ENCODE measurements around the gene C2CD3. TPM values are rescaled to one million over a fixed set of nuclear protein-coding genes. Genes with fewer than 3 reads are reported as not detected.

The C2CD3 gene
- total and polyA plus RNA-seq, 9 of the 15 experiments (the other 6 are each of a cell fraction or from before 2014, with no cell fraction given): 4.4 to 20.2 (median 15.4) TPM

DNA sequence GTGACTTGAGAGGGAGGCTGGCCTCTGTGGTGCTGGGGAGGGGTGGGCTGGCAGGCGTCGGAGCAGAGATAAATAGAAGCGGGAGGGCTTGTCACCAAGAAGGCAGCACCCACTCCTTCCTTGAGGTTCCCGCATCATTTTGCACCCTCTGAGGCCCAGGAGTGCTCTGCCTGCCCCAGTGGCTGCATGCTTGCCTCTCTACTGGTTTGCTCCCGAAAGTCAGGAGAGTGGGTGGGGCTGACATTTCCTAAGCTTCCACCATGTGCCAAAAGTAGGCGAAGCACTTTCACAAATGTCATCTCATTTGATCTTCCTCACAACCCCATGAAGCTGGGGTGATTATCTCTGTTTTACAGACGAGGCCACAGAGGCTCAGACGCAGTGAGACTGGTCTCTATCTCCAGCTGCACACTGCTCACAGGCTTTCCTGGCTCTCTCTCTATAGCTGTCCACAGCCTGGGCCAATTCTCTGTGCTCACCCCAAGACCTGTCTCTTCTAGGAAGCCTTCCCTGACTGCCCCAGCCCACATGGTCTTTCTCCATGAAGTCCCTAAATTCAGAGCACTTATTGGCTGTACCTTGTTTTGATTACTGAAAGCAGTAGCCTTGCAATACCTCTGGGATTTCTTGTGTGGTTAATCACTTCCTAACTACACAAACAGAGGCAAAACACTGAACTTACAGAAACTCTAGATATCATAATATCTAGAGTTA lies 159.3 kb downstream of the C2CD3 start (continued):
- TF ChIP-seq, protein P1, sequence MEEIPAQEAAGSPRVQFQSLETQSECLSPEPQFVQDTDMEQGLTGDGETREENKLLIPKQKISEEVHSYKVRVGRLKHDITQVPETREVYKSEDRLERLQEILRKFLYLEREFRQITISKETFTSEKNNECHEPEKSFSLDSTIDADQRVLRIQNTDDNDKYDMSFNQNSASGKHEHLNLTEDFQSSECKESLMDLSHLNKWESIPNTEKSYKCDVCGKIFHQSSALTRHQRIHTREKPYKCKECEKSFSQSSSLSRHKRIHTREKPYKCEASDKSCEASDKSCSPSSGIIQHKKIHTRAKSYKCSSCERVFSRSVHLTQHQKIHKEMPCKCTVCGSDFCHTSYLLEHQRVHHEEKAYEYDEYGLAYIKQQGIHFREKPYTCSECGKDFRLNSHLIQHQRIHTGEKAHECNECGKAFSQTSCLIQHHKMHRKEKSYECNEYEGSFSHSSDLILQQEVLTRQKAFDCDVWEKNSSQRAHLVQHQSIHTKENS (CRISPR knock-in tag; IDR thresholded peaks at IDR 0.05): no peak
- TF ChIP-seq, protein P2, sequence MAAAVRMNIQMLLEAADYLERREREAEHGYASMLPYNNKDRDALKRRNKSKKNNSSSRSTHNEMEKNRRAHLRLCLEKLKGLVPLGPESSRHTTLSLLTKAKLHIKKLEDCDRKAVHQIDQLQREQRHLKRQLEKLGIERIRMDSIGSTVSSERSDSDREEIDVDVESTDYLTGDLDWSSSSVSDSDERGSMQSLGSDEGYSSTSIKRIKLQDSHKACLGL (CRISPR knock-in tag; IDR thresholded peaks at IDR 0.05; ENCODE audit: borderline replicate concordance, poor library complexity, severe bottlenecking): peak; percentile 13
- TF ChIP-seq ZBTB17 (CRISPR knock-in tag; IDR thresholded peaks at IDR 0.05) (peak; percentile 81), ZNF239 (CRISPR knock-in tag; IDR thresholded peaks at IDR 0.05) (peak; percentile 60), ZNF583 (CRISPR knock-in tag; IDR thresholded peaks at IDR 0.05) (peak; percentile 94), FOXP1 (CRISPR knock-in tag; IDR thresholded peaks at IDR 0.05) (peak; percentile 34; the same call in 1 of the 2 replicates), MCM3 (IDR thresholded peaks at IDR 0.05) (no peak), BRD4 (IDR thresholded peaks at IDR 0.05) (no peak), PHB2 (IDR thresholded peaks at IDR 0.05; ENCODE audit: low read depth) (peak; percentile 93), POU5F1 (IDR thresholded peaks at IDR 0.05; ENCODE audit: borderline replicate concordance, low read depth, low read length, partially characterized antibody) (no peak), MYC (IDR thresholded peaks at IDR 0.05; ENCODE audit: low read depth, low read length) (peak; percentile 46; the same call in 1 of the 2 replicates), MYC (CRISPR knock-in tag; IDR thresholded peaks at IDR 0.05; ENCODE audit: borderline replicate concordance, low read depth) (no peak), KDM5B (IDR thresholded peaks at IDR 0.05; ENCODE audit: insufficient replicate concordance, low read depth, low read length) (no peak), RAD21 (CRISPR knock-in tag; conservative IDR thresholded peaks at IDR 0.05 in 1 of 2, IDR thresholded peaks at IDR 0.05 in 1 of 2) (no peak; a peak in 1 of 4 replicates), FOXK1 (CRISPR knock-in tag; IDR thresholded peaks at IDR 0.05; ENCODE audit: borderline replicate concordance) (no peak)
- TF ChIP-seq, protein P3, sequence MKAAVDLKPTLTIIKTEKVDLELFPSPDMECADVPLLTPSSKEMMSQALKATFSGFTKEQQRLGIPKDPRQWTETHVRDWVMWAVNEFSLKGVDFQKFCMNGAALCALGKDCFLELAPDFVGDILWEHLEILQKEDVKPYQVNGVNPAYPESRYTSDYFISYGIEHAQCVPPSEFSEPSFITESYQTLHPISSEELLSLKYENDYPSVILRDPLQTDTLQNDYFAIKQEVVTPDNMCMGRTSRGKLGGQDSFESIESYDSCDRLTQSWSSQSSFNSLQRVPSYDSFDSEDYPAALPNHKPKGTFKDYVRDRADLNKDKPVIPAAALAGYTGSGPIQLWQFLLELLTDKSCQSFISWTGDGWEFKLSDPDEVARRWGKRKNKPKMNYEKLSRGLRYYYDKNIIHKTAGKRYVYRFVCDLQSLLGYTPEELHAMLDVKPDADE (conservative IDR thresholded peaks at IDR 0.05; ENCODE audit: control insufficient read depth, low read depth, low read length): peak; percentile 92
- TF ChIP-seq, protein P4, sequence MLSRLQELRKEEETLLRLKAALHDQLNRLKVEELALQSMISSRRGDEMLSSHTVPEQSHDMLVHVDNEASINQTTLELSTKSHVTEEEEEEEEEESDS (CRISPR knock-in tag; IDR thresholded peaks at IDR 0.05): no peak
- TF ChIP-seq, protein P5, sequence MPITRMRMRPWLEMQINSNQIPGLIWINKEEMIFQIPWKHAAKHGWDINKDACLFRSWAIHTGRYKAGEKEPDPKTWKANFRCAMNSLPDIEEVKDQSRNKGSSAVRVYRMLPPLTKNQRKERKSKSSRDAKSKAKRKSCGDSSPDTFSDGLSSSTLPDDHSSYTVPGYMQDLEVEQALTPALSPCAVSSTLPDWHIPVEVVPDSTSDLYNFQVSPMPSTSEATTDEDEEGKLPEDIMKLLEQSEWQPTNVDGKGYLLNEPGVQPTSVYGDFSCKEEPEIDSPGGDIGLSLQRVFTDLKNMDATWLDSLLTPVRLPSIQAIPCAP (CRISPR knock-in tag; IDR thresholded peaks at IDR 0.05; ENCODE audit: borderline replicate concordance): no peak
- TF ChIP-seq, protein P6, sequence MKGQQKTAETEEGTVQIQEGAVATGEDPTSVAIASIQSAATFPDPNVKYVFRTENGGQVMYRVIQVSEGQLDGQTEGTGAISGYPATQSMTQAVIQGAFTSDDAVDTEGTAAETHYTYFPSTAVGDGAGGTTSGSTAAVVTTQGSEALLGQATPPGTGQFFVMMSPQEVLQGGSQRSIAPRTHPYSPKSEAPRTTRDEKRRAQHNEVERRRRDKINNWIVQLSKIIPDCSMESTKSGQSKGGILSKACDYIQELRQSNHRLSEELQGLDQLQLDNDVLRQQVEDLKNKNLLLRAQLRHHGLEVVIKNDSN (CRISPR knock-in tag; IDR thresholded peaks at IDR 0.05): 0 out of 2 replicates have a peak, but pooled peaks have one; percentile 46
- TF ChIP-seq, protein P7, sequence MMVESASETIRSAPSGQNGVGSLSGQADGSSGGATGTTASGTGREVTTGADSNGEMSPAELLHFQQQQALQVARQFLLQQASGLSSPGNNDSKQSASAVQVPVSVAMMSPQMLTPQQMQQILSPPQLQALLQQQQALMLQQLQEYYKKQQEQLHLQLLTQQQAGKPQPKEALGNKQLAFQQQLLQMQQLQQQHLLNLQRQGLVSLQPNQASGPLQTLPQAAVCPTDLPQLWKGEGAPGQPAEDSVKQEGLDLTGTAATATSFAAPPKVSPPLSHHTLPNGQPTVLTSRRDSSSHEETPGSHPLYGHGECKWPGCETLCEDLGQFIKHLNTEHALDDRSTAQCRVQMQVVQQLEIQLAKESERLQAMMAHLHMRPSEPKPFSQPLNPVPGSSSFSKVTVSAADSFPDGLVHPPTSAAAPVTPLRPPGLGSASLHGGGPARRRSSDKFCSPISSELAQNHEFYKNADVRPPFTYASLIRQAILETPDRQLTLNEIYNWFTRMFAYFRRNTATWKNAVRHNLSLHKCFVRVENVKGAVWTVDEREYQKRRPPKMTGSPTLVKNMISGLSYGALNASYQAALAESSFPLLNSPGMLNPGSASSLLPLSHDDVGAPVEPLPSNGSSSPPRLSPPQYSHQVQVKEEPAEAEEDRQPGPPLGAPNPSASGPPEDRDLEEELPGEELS (CRISPR knock-in tag; IDR thresholded peaks at IDR 0.05; ENCODE audit: borderline replicate concordance): no peak
